Fibroblast of pulmonary artery (primary cell): ENCODE data around the gene SH3BP5.

Source experiments
- DNase-seq: peaks from one replicate; pipeline ENCODE4 v3.0.0-alpha.2; 2010; ENCODE audit warnings: low read depth
- H3K4me3 ChIP-seq: replicated peaks from 2 replicates; pipeline ENCODE4 v1.5.1; 2011; ENCODE audit warnings: low read depth, mild to moderate bottlenecking, control low read depth, low read length, moderate library complexity
- TF ChIP-seq, protein P1 (sequence below): IDR thresholded peaks from 2 replicates; pipeline ENCODE4 v1.5.1; 2011; ENCODE audit warnings: mild to moderate bottlenecking, control low read depth, low read length, inconsistent platforms; ENCODE audit errors: missing control alignments

The SH3BP5 gene

DNA sequence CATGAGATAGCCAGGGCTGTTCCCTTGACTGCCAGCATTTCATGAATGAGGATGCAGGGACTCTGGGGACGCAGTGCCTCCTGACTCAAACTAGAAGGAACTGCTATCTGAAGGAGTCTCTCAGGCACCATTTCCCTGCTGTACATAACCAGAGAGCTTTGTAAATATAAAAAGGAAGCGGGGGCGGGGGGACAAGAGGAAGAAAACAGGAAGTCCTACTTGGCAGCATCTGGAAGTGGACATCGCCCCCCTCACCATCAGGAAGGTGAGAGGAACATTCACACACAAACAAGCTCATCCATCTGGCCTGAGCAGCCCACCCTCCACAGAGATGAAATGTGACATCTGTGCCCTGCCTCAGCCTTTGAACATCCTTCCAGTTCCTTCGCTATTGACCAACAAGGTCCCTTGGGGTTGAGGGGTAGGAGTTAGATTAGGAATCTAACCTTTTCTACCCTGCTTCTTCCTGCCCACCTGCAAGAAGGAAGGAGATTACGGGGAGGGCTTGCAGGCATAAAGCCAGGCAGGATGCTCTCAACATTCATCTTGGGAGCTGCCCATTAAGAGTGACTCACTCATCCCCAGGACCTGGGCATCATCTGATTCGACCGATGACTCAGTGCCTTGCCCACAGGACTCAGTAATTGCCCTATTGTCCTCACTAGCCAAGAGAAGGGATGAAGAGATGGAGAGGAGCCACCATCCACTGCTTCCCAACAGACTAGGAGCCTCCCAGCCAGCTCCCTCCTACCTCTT lies 31.9 kb downstream of the SH3BP5 start:
- H3K4me3 ChIP-seq, result no peak overlapping the region
- peak; percentile 70 for DNase-seq

DNA sequence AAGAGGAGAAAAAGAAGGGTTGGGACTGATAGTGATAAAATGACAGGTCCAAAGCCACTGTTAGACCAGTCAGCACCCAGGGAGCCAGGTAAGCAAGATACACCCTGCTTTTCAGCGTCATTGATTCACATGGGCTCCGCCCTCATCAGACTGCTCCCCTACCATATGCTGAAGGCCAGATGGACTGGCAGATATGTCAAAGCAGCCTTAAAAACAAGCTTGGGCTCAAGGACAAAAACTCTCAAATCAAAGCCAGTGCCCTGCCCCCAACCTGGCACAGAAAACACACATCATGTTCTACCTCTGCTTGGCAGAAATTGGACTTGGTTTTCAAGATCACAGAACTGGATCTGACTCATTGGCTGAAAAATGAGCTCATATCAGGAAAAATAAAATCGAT lies 33.4 kb downstream of the SH3BP5 start:
- DNase-seq, result no peak
- TF ChIP-seq, protein P1, sequence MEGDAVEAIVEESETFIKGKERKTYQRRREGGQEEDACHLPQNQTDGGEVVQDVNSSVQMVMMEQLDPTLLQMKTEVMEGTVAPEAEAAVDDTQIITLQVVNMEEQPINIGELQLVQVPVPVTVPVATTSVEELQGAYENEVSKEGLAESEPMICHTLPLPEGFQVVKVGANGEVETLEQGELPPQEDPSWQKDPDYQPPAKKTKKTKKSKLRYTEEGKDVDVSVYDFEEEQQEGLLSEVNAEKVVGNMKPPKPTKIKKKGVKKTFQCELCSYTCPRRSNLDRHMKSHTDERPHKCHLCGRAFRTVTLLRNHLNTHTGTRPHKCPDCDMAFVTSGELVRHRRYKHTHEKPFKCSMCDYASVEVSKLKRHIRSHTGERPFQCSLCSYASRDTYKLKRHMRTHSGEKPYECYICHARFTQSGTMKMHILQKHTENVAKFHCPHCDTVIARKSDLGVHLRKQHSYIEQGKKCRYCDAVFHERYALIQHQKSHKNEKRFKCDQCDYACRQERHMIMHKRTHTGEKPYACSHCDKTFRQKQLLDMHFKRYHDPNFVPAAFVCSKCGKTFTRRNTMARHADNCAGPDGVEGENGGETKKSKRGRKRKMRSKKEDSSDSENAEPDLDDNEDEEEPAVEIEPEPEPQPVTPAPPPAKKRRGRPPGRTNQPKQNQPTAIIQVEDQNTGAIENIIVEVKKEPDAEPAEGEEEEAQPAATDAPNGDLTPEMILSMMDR, result no peak
- H3K4me3 ChIP-seq, result no peak overlapping the region

More for the DNA sequence above, 31.9 kb downstream of the SH3BP5 start:
- TF ChIP-seq, protein P1, result no peak

DNA sequence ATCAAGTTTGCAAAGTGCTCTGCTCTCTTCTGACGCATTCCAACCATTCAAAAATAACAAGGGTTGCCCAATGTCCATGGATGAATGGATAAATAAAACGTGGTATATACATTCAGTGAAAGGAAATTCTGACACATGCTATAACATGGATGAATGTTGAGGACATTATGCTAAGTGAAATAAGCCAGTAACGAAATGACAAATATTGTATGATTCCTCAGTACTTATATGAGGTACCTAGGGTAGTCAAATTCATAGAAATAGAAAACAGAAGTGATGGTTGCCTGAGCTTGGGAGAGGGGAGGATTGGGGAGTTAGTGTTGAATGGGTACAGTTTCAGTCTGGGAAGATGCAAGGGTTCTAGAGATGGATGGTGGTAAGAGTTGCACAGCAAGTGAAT lies 33.9 kb downstream of the SH3BP5 start:
- H3K4me3 ChIP-seq, result no peak overlapping the region
- TF ChIP-seq, protein P1, result no peak
- DNase-seq, result no peak

DNA sequence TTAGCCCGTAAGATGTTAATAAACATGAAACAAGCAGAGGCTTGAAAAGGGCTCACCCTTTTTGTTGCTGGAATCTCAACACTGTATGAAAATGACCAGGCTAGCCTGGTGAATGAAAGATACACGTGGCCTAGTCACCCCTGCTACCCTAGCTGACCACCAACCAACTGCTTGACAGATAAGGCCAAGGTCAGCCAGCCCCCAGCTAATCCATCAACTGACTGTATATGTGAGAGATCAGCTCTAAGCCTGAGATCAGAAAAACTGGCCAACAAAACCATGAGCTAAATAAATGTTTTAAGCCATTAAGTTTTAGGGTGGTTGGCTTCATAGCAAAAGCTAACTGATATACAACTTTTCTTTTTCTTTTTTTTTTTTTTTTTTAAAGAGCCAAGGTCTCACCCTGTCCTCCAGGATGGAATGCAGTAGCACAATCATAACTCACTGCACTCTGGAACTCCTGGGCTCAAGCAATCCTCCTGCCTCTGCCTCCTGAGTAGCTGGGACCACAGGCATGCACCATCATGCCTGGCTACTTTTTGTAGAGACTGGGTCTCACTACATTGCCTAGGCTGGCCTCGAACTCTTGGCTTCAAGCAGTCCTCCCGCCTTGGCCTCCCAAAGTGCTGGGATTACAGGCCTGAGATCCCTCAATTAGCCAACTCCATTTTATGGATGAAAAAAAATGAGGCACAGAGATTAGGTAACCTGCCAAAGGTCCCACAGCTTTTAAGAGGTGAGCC lies 34.6 kb downstream of the SH3BP5 start:
- TF ChIP-seq, protein P1, result no peak
- no peak for DNase-seq

DNA sequence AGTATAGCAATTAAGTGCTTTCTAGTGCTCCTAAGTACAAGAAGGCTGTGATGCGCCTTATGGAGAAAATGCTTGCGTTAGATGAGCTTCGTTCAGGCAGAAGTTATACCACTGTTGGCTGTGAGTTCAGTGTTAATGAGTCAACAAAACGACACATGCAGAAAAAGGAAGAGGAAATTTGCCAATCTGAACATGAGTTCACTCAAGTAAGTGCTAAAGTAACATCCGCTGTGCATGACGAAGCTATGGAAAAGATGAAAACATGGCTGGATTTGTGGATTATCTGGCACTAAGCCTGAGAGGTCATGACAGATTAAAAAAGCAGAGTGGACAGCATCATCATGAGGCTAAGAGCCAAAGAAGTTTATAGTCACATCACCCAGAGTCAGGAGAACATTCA lies 36.9 kb downstream of the SH3BP5 start:
- TF ChIP-seq, protein P1, result no peak
- peak; percentile 95 for DNase-seq
- H3K4me3 ChIP-seq, result no peak overlapping the region

More for the DNA sequence above, 34.6 kb downstream of the SH3BP5 start:
- no peak overlapping the region for H3K4me3 ChIP-seq

DNA sequence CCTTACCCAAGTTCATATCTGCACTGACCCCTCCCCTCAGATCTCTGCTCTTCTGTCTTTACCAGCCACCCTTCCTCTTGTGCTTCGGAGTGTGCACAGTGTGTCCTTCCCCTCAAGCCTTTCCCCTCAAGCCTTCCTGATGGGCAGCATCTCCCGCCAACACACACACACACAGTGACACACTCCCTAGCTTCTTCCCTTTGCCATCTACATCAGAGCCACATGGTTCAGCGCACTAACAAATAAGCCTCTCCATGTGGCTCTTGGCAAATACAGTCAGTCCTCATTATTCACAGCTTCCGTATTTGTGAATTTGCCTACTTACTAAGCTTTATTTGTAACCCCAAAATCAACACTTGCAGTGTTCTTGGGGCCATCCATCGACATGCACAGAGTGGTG lies 37.5 kb downstream of the SH3BP5 start:
- H3K4me3 ChIP-seq, result no peak overlapping the region
- TF ChIP-seq, protein P1, result no peak
- no peak for DNase-seq
